Pancreas (tissue), 10 donors: Measurements from ENCODE around the gene BCAS1. TPM values are rescaled to one million over a fixed set of nuclear protein-coding genes. Genes with fewer than 3 reads are reported as not detected.

ENCODE experiments used
- ATAC-seq, 4 donors: fragments of 200-7000 bp; cut with Tn5 transposase; one replicate each; pipeline versions ENCODE4 v1.8.0 to v1.9.1; 2020; ENCODE audit warnings: mild to moderate bottlenecking in 4 of 4, moderate library complexity in 4 of 4
- DNase-seq, 6 donors: peaks; one replicate each; pipeline ENCODE4 v3.0.0-alpha.2; 2020
- FAIRE-seq: peaks from 2 replicates; lab custom pipeline; 2012; peaks lifted over from hg19 to GRCh38; lab: Jason Lieb, UNC
- H3K27ac ChIP-seq, 4 donors: fragments of 200-600 bp; sonication (generic); 1 replicate in 3 of 4; 2 replicates in 1 of 4; pipeline versions ENCODE4 v1.5.0 to v1.8.0; 2020
- H3K27me3 ChIP-seq, 4 donors: fragments of 200-600 bp; one replicate each; pipeline ENCODE4 v1.8.0; 2021
- H3K36me3 ChIP-seq, 3 donors: fragments of 200-600 bp; sonication (generic) in 1 of 3; one replicate each; pipeline versions ENCODE4 v1.5.0 to v1.8.0; 2020 to 2021
- H3K4me1 ChIP-seq, 3 donors: fragments of 200-600 bp; one replicate each; pipeline ENCODE4 v1.8.0; 2021
- H3K4me3 ChIP-seq, 4 donors: fragments of 200-600 bp; sonication (generic) in 2 of 4; one replicate each; pipeline versions ENCODE4 v1.5.0 to v1.8.0; 2020 to 2021
- H3K9me3 ChIP-seq, 4 donors: fragments of 200-600 bp; one replicate each; pipeline ENCODE4 v1.8.0; 2021
- WGBS, 2 donors: extraction: QIAGEN DNeasy Blood & Tissue Kit; methylation state at CpG; one replicate each; pipeline ENCODE4 v1.1.7; 2013; 5-methylcytosine and 5-hydroxymethylcytosine counted together
- intact Hi-C, 3 donors: fragments of 100-400 bp; cut with DNase I; formaldehyde crosslinking; loops; one replicate each; pipeline versions ENCODE4 v1.11.1 to v1.14.2; 2022
- microRNA-seq, 2 donors: library from miRNA; unstranded; fragments of <30 nt; microRNA quantifications; one replicate each; pipeline versions ENCODE4 to v1.1.0, GENCODE V29; 2019 to 2020
- polyA plus RNA-seq, 2 donors: library from polyadenylated mRNA; stranded (reverse); fragments of 200-250 nt; gene quantifications; one replicate each; pipeline ENCODE4 v1.2.3, GENCODE V29; 2013
- total RNA-seq, 6 donors: library from RNA; stranded (reverse); fragmentation: NEBNext Ultra II Directional in 4 of 6; extraction: Animal tissue kit (Norgen Biotek cat#: 25700) in 4 of 6; gene quantifications; one replicate each; pipeline versions ENCODE4 v1.2.1 to v1.2.4, GENCODE V29; 2021 to 2023
- TF ChIP-seq, protein P1 (sequence below), 4 donors: fragments of 200-600 bp; sonication (generic) in 3 of 4; IDR thresholded peaks; one replicate each; pipeline versions ENCODE4 v1.5.0 to v1.8.0; 2021; ENCODE audit warnings: antibody characterized with exemption in 4 of 4
- donor health status: healthy with polysubstance abuse.
- donor health status: DM: no; HTN: no; CAD: no; lungs with moderate emphysema.
- donor health status: DM: no; HTN: no; CAD: no.
- donor health status: control.
- donor health status: control.
- donor health status: Bipolar disorder and iron deficiency.
- donor health status: DM: yes; HTN: yes; CAD: no.
- donor health status: DM: no; HTN: no; CAD: no.
- donor health status: DM: no; HTN: no; CAD: no.
- donor health status: DM: yes; HTN: yes; CAD: no.

The BCAS1 gene
- total and polyA plus RNA-seq, 8 donors, result 0.20 to 0.85 (median 0.61) TPM

DNA sequence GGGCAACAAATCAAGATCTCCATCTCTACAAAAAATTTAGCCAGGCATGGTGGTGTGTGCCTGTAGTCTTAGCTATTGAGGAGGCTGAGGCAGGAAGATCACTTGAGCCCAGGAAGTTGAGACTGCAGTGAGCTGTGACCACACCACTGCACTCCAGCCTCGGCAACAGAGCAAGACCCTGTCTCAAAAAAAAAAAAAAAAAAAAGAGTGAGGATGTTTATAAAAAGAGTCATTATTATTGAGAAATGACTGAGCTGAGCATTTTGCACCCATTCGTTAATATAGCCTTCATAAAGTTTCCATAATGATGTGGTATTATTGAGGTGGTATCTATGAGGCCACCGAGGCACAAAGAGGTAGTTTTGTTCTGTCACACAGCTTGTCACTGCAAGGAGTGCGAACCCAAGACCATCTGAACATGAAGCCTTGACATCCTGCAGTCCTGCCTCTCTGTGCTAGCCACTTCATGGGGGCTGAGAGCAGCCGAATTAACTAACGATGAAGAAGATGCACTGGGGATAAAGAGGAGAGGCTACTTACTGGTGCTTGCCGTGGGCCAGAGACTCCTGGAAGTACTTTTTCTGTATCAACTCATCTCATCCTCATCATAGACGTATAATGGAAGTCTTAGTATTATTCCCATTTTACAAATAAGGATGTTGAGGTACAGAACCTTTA, 175.5 kb downstream of the BCAS1 start:
- no peak for FAIRE-seq
- no peak overlapping the region for H3K4me3 ChIP-seq
- TF ChIP-seq, protein P1, sequence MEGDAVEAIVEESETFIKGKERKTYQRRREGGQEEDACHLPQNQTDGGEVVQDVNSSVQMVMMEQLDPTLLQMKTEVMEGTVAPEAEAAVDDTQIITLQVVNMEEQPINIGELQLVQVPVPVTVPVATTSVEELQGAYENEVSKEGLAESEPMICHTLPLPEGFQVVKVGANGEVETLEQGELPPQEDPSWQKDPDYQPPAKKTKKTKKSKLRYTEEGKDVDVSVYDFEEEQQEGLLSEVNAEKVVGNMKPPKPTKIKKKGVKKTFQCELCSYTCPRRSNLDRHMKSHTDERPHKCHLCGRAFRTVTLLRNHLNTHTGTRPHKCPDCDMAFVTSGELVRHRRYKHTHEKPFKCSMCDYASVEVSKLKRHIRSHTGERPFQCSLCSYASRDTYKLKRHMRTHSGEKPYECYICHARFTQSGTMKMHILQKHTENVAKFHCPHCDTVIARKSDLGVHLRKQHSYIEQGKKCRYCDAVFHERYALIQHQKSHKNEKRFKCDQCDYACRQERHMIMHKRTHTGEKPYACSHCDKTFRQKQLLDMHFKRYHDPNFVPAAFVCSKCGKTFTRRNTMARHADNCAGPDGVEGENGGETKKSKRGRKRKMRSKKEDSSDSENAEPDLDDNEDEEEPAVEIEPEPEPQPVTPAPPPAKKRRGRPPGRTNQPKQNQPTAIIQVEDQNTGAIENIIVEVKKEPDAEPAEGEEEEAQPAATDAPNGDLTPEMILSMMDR (IDR thresholded peaks at IDR 0.05), result no peak
- no peaks in the 10 kb centered on the region for H3K36me3 ChIP-seq
- H3K4me1 ChIP-seq, result peaks cover 9 to 15% (median 12%) of the 10 kb centered on the region in 3 donors
- WGBS, 2 donors, result 86 to 90% methylated on average over 8 of the region's 8 CpGs
- no peaks in the 10 kb centered on the region for H3K27me3 ChIP-seq
- no peak overlapping the region for H3K27ac ChIP-seq
- no peak for ATAC-seq
- no peak for DNase-seq
- H3K9me3 ChIP-seq, result no peaks in the 10 kb centered on the region
- intact Hi-C loops, result no loop called here

Small RNAs within 50 kb of the gene (microRNA-seq; reads per million reads assigned to microRNA genes)
- 0 reads per million in 2 donors for gene MIR4756

Other genes with a start within 250 kb of the BCAS1 start
- gene CYP24A1, start 103.4 kb upstream of the BCAS1 start, total RNA-seq, result under 1 TPM in 1 of 6 donors, not detected in 5; 0.09 TPM
- not detected for gene CYP24A1, start 103.4 kb upstream of the BCAS1 start, polyA plus RNA-seq
- 10 to 100 TPM in 2 of 6 donors, 1 to 10 TPM in 4; 7.7 to 13.2 (median 8.9) TPM for gene PFDN4, start 137.5 kb upstream of the BCAS1 start, total RNA-seq
- gene PFDN4, start 137.5 kb upstream of the BCAS1 start, polyA plus RNA-seq, result 10 to 100 TPM; 29.0 to 32.9 TPM